Measurements from ENCODE around the gene UBL4A.
A peak's percentile ranks its signal among the peaks of the same experiment; 100 is the strongest.

The UBL4A gene

DNA sequence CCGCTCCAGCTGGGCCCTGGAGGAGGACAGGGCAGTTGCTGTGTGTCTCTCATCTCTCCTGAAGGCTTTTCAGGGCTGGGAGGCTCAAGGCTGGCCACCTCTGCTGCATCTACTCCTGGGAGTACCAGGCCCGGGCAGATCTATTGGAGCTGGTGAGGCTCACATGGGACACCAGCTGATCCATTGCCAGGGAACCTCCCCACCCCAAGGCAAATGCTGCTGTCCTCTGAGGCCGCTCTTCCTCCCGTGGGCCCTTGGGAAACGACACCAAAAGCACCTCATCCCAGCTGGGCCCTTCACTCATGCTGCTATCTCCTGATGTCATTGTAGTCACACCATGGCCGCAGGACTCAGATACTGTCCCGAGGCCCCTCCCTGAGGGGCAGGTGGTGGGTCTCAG is 3.6 kb downstream of the UBL4A start:
- no peak for DNase-seq (ENCODE audit: low spot score)

GRCh38 chrX:154481911-154482601 is 4.4 kb downstream of the UBL4A start:
- DNase-seq (ENCODE audit: low spot score), result no peak

GRCh38 chrX:154481195-154481594 is 5.2 kb downstream of the UBL4A start:
- no peak for DNase-seq (ENCODE audit: low spot score)

DNA sequence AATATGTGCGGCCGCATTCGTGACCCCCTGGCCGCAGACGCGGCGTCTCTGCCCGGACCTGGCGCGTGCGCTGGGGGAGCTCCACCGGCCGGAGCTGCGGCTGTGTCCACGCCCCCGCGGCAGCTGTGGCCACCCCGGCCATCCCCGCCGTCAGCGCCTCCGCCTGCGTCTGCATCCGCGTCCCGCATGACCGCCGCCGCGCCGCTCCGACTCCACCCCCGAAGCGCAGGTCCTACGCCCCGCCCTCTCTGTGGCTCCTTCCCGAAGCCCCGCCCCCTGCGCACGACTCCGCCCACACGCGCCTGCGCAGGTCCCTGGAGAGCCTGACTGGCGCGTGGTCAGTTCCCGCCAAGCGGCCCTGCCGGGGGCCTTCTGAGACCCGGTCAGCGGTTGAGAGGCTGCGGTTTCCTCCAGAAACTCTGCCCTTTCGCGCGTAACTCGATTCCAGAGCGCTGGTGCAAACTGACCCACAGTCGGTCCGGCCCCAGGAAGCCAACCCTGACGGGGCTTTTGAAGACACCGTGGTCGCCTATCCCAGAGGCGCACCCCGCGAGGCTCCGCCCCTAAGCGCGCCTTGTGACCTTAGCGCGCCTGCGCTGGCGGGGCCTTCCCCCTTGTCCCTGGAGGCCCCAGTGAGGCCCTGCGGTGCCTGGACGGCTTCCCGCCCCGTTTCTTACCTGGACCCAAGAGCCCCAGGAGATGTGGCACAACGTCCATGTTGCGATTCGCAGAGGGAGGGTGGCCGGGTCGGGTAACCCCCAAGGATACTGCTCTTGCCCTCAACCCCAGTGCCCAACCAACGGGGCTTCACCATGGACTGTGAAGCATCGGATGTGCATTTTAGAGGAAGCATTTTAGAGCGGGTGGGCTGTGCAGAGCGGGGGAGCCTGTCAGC is 7.4 kb downstream of the UBL4A start, which contains the start of gene LAGE3:
Gene LAGE3 (minus strand): TSS at position 554 of the 895 bp plus-strand sequence. CDS start 366 bp downstream, at position 188.
- DNase-seq (ENCODE audit: low spot score), result peak; percentile 94

GRCh38 chrX:154477891-154478477 is 8.4 kb downstream of the UBL4A start:
- no peak for DNase-seq (ENCODE audit: low spot score)

GRCh38 chrX:154476821-154477220 is 9.6 kb downstream of the UBL4A start:
- DNase-seq (ENCODE audit: low spot score), result no peak

DNA sequence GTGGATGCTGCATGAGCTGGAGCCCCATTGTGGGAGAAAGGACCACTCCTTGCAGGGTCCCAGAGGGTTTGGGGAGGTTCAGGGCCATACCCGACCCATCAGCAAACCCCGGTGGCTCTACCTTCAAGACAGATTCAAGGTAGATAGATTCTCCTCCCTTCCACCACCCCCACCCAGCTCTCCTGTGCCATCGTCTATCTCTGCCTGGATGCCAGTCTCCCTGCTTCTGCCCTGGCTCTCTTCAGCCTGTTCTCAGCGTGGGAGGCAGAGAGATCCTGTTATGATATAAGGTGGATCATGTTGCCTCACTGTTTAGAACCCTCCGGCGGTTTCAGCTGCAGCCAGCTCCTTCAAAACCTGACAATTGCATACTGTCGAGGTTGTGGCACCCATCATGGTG is 12.7 kb downstream of the UBL4A start:
- DNase-seq (ENCODE audit: low spot score), result no peak

GRCh38 chrX:154472685-154473632 is 13.5 kb downstream of the UBL4A start:
- DNase-seq (ENCODE audit: low spot score), result no peak

DNA sequence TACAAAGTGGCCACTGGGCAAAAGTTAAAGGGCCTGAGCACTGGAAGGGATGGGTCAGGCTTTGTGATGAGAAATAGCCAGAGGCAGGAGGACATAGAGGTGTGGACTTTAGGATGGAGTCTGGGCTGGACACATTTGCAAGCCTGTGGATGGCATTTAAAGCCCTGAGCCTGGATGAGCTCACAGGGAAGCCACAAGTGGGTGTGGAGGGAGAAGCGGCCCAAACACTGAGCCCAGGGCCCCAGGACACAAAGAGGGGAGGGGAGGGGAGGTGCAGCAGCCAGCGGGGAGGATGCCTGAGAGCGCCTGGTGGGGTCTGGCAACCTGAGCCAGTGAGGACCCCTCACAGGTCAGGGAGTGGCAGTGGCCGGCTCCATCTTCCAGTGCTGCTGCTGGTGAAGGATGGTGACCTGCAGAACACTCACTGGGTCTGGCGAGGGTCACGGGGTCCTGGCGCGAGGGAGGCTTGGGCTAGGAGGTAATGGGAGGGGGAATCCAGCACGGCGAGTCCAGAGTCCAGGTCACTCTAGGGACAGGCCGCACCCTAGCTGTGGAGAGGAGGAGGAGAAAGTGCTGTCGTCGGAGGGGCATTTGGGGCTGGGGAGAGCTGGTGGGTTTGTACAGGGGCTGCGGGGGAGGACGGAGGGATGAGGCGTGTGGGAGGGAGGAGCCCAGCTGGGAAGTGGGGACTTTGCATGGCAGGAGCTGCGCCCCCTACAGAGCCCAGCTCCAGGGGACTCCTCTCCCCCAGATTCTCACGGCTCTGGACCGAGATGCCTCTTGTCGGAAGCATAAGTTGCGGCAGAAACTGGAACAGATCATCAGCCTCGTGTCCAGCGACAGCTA is 14.4 kb downstream of the UBL4A start:
- DNase-seq (ENCODE audit: low spot score), result no peak

DNA sequence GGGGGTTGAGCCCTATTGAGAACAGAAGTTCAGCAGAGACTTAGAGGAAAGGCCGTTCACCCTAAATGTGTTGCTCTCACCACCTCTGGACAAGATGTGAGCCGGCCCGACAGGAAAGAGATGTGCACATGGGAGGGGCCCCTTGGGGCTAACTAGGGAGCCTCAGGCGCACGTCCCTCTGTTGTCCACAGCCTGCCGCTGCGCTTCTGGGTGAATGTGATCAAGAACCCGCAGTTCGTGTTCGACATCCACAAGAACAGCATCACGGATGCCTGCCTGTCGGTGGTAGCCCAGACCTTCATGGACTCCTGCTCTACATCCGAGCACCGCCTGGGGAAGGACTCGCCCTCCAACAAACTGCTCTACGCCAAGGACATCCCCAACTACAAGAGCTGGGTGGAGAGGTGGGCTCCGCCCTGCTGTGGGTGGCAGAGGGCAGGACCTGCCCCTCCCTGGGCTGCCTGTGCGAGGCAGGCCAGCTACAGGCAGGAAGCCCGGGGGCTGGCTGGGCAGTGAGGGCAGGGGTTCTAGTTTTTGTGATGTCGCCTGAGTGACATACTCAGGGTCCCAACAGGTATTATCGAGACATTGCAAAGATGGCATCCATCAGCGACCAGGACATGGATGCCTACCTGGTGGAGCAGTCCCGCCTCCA is 15.4 kb downstream of the UBL4A start:
- no peak for DNase-seq (ENCODE audit: low spot score)

- no peak for DNase-seq (ENCODE audit: low spot score)
Measured at GRCh38 chrX:154470434-154470833, 16.0 kb downstream of the UBL4A start.

DNA sequence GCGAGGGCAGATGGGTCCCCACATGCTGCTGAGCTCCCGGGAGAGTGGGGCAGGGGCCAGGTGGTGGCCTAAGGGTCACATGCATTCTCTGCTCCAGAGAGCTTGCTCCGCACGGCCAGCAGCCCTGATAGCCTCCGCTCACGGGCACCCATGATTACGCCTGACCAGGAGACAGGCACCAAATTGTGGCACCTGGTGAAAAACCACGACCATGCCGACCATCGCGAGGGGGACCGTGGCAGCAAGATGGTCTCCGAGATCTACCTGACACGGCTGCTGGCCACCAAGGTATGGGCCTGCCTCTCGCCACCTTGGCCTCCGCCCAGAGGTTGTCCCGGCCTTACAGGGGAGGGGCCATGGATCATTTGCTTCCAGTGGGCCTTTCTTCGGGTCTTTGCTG is 16.5 kb downstream of the UBL4A start:
- DNase-seq (ENCODE audit: low spot score), result no peak

DNA sequence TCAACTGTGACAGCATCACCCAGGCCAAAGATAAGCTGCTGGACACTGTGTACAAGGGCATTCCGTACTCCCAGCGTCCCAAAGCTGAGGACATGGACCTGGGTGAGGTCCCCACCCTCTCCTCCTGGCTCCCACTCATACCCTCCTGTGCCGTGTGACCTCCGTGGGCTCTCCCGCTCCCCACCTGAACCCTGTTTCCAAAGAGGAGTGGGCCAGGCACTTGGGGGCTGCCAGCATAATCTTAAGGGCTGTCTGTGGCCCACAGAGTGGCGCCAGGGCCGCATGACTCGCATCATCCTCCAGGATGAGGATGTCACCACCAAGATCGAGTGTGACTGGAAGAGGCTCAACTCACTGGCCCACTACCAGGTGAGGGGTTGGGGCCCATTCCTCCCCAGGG is 17.3 kb downstream of the UBL4A start:
- no peak for DNase-seq (ENCODE audit: low spot score)

GRCh38 chrX:154468217-154468616 is 18.2 kb downstream of the UBL4A start:
- DNase-seq (ENCODE audit: low spot score), result no peak

GRCh38 chrX:154467556-154467955 is 18.9 kb downstream of the UBL4A start:
- DNase-seq (ENCODE audit: low spot score), result no peak

- no peak for DNase-seq (ENCODE audit: low spot score)
Measured at GRCh38 chrX:154466907-154467306, 19.5 kb downstream of the UBL4A start.

DNA sequence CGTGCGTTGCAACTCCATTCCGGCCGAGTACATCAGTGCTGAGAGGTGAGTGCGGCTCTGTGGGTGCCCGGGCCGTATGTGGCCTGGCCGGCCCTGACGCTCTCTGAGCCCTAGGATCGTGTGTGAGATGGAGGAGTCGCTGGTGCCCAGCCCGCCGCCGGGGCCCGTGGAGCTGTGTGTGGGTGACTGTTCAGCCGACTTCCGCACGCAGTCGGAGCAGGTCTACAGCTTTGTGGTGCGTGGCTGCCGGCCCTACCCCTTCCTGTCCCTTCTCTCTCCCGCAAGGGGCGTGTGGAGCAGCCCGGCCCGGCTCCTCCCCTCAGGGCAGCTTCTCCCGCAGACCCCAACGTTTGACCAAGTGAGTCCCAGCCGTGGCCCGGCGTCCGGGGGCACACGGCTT is 20.4 kb downstream of the UBL4A start:
- DNase-seq (ENCODE audit: low spot score), result no peak

- DNase-seq (ENCODE audit: low spot score), result no peak
Measured at GRCh38 chrX:154465601-154466000, 20.8 kb downstream of the UBL4A start.

- no peak for DNase-seq (ENCODE audit: low spot score)
Measured at GRCh38 chrX:154464806-154465365, 21.5 kb downstream of the UBL4A start.
